HCT116 (cell line): Measurements from ENCODE around the gene SERTAD2. TPM values are rescaled to one million over a fixed set of nuclear protein-coding genes. Genes with fewer than 3 reads are reported as not detected.

Experiments
- ATAC-seq: fragments of 200-7000 bp; cut with Tn5 transposase; 2 replicates; pipeline ENCODE4 v1.9.1; 2020; ENCODE audit warnings: mild to moderate bottlenecking, moderate library complexity
- BruUV-seq: library from RNA; stranded (reverse); fragments of 400-500 nt; replicated peaks from 2 replicates; lab custom pipeline; 2021; lab: Mats Ljungman, UMichigan
- CTCF ChIA-PET: fragments of 300-600 bp; sonication (Branson Sonifier 250); formaldehyde crosslinking; loops from one replicate; lab custom pipeline; 2021; ENCODE audit warnings: antibody characterized with exemption; lab: Charles Lee
- POLR2A ChIA-PET: fragments of 300-600, 350-600 bp; sonication (Branson Sonifier 250); formaldehyde crosslinking; loops from one replicate; lab custom pipeline; 2021; ENCODE audit warnings: antibody characterized with exemption; lab: Charles Lee
- RAD21 ChIA-PET, 2 experiments: fragments of 300-600 bp; sonication (Branson Sonifier 250); formaldehyde crosslinking; loops; one replicate each; lab custom pipeline; 2023; ENCODE audit warnings: low total read pairs in 2 of 2; ENCODE audit not compliant: uncharacterized antibody in 2 of 2, unreplicated experiment in 2 of 2, low non-redundant PET in 1 of 2; lab: Charles Lee
- DNase-seq: peaks from one replicate; pipeline ENCODE4 v3.0.0-alpha.2; 2010; ENCODE audit warnings: low read depth, low spot score
- H2AFZ ChIP-seq: fragments of 200-600 bp; shearing (Covaris generic), sonication (generic); 2 replicates; pipeline ENCODE4 v1.6.1; 2017; ENCODE audit warnings: low read depth, mixed run types, mixed read lengths, antibody characterized with exemption, low read length; ENCODE audit not compliant: poor library complexity, severe bottlenecking
- H3K27ac ChIP-seq: 2 replicates; pipeline ENCODE4 v1.5.1; 2012; ENCODE audit warnings: low read depth, low read length
- H3K27me3 ChIP-seq: fragments of 200-600 bp; sonication (generic); 2 replicates; pipeline ENCODE4 v1.6.1; 2016; ENCODE audit warnings: mixed run types, low read length, mixed read lengths; ENCODE audit not compliant: insufficient read depth
- H3K36me3 ChIP-seq, 2 experiments: fragments of 200-500 bp in 1 of 2; fragments of 200-600 bp in 1 of 2; sonication (Bioruptor generic) in 1 of 2; sonication (generic) in 1 of 2; 2 replicates each; pipeline versions ENCODE4 v1.5.1 to v1.6.1; 2014 to 2016; ENCODE audit warnings: low read length in 2 of 2, inconsistent platforms in 1 of 2, mixed read lengths in 1 of 2, mixed run types in 1 of 2; ENCODE audit not compliant: insufficient read depth in 2 of 2, control insufficient read depth in 1 of 2
- H3K4me1 ChIP-seq, 2 experiments: fragments of 200-600 bp in 1 of 2; sonication (generic) in 1 of 2; 2 replicates each; pipeline versions ENCODE4 v1.5.1 to v1.6.1; 2012 to 2017; ENCODE audit warnings: low read length in 2 of 2, inconsistent platforms in 1 of 2, mild to moderate bottlenecking in 1 of 2, mixed read lengths in 1 of 2, mixed run types in 1 of 2, moderate library complexity in 1 of 2; ENCODE audit not compliant: insufficient read depth in 2 of 2, control insufficient read depth in 1 of 2
- H3K4me2 ChIP-seq: fragments of 200-600 bp; sonication (generic); 2 replicates; pipeline ENCODE4 v1.6.1; 2017; ENCODE audit warnings: mixed run types, low read length, mixed read lengths
- H3K4me3 ChIP-seq, 2 experiments: fragments of 200-600 bp in 1 of 2; sonication (generic) in 1 of 2; replicated peaks in 1 of 2; 2 replicates each; pipeline ENCODE4 v1.5.1; 2011 to 2016; ENCODE audit warnings: low read length in 2 of 2, control low read depth in 1 of 2, low read depth in 1 of 2, mild to moderate bottlenecking in 1 of 2, mixed read lengths in 1 of 2, mixed run types in 1 of 2
- H3K79me2 ChIP-seq: fragments of 200-600 bp; sonication (generic); 2 replicates; pipeline ENCODE4 v1.6.1; 2017; ENCODE audit warnings: mild to moderate bottlenecking, mixed run types, low read length, moderate library complexity, mixed read lengths; ENCODE audit not compliant: insufficient read depth
- H3K9ac ChIP-seq: fragments of 200-600 bp; sonication (generic); 2 replicates; pipeline ENCODE4 v1.6.1; 2016; ENCODE audit warnings: low read length, mixed read lengths
- H3K9me2 ChIP-seq: fragments of 200-600 bp; sonication (generic), shearing (Covaris generic); 2 replicates; pipeline ENCODE4 v1.6.1; 2017; ENCODE audit warnings: mixed run types, mild to moderate bottlenecking, moderate library complexity; ENCODE audit not compliant: insufficient read depth
- H3K9me3 ChIP-seq, 2 experiments: fragments of 200-500 bp in 1 of 2; fragments of 200-600 bp in 1 of 2; sonication (Bioruptor generic) in 1 of 2; sonication (generic) in 1 of 2; 2 replicates each; pipeline ENCODE4 v1.6.1; 2014 to 2017; ENCODE audit warnings: low read length in 2 of 2, mixed read lengths in 2 of 2, inconsistent platforms in 1 of 2, low read depth in 1 of 2, mild to moderate bottlenecking in 1 of 2, mixed run types in 1 of 2, moderate library complexity in 1 of 2; ENCODE audit not compliant: control insufficient read depth in 1 of 2, insufficient read depth in 1 of 2
- H4K20me1 ChIP-seq: fragments of 200-600 bp; sonication (generic), shearing (Covaris generic); 2 replicates; pipeline ENCODE4 v1.6.1; 2017; ENCODE audit warnings: mixed run types, mild to moderate bottlenecking, moderate library complexity; ENCODE audit not compliant: insufficient read depth
- ATF3 ChIP-seq: IDR thresholded peaks from 2 replicates; pipeline ENCODE4 v1.6.1; 2012
- CTCF ChIP-seq, 3 experiments: fragments of 200-600 bp in 1 of 3; sonication (generic) in 1 of 3; IDR thresholded peaks in 2 of 3; conservative IDR thresholded peaks in 1 of 3; 2 replicates each; pipeline ENCODE4 v1.5.1; 2012 to 2017; ENCODE audit warnings: low read depth in 2 of 3, low read length in 2 of 3, antibody characterized with exemption in 1 of 3, borderline replicate concordance in 1 of 3, control low read depth in 1 of 3, mild to moderate bottlenecking in 1 of 3, mixed read lengths in 1 of 3, mixed run types in 1 of 3, moderate library complexity in 1 of 3; ENCODE audit not compliant: insufficient read depth in 1 of 3
- EZH2phosphoT487 ChIP-seq: fragments of 200-600 bp; IDR thresholded peaks from 2 replicates; pipeline ENCODE4 v1.6.1; 2018; ENCODE audit warnings: antibody characterized with exemption, borderline replicate concordance
- FOSL1 ChIP-seq: IDR thresholded peaks from 2 replicates; pipeline ENCODE4 v1.6.1; 2012; ENCODE audit warnings: low read depth
- POLR2A ChIP-seq: IDR thresholded peaks from 2 replicates; pipeline ENCODE4 v1.7.0; 2011; ENCODE audit warnings: borderline replicate concordance; ENCODE audit not compliant: insufficient read depth, insufficient read length; ENCODE audit errors: extremely low read depth
- POLR2AphosphoS5 ChIP-seq: IDR thresholded peaks from 2 replicates; pipeline ENCODE4 v1.6.1; 2011; ENCODE audit warnings: mild to moderate bottlenecking, low read depth, low read length, moderate library complexity
- TCF7L2 ChIP-seq: IDR thresholded peaks from 2 replicates; pipeline ENCODE4 v1.7.0; 2011; ENCODE audit warnings: borderline replicate concordance, inconsistent platforms; ENCODE audit not compliant: insufficient read depth, insufficient read length; ENCODE audit errors: extremely low read depth
- YY1 ChIP-seq: IDR thresholded peaks from 2 replicates; pipeline ENCODE4 v1.6.1; 2011; ENCODE audit warnings: low read length, low read depth, moderate library complexity, mild to moderate bottlenecking; ENCODE audit not compliant: insufficient replicate concordance; ENCODE audit errors: extremely low read depth
- ZBTB33 ChIP-seq: IDR thresholded peaks from 2 replicates; pipeline ENCODE4 v1.6.1; 2011; ENCODE audit warnings: mild to moderate bottlenecking, low read length, moderate library complexity; ENCODE audit not compliant: insufficient replicate concordance; ENCODE audit errors: extremely low read depth
- ZNF274 ChIP-seq: fragments of 200-500 bp; sonication (Bioruptor generic); IDR thresholded peaks from 2 replicates; pipeline ENCODE4 v1.6.1; 2014; ENCODE audit warnings: mild to moderate bottlenecking, low read depth, low read length, inconsistent platforms
- intact Hi-C: fragments of 100-400 bp; cut with micrococcal nuclease; formaldehyde crosslinking; loops from 2 replicates; pipeline ENCODE4 v1.10.0; 2022
- total RNA-seq: library from RNA; stranded (reverse); gene quantifications from one replicate; pipeline ENCODE4 v1.2.1, GENCODE V29; 2021; ENCODE audit not compliant: unreplicated experiment

Gene SERTAD2
- total RNA-seq, 1 experiment from 2014 or later, result 80.1 TPM

- Histone ChIP-seq H3K9me3 (no peaks in the 10 kb centered on the region), H3K27me3 (no peaks in the 10 kb centered on the region), H3K79me2 (no peaks in the 10 kb centered on the region), H3K9ac (no peak overlapping the region), H3K4me3 (no peak overlapping the region), H4K20me1 (no peaks in the 10 kb centered on the region), H3K4me1 (peaks cover 0 to 5% of the 10 kb centered on the region in 2 experiments; a peak in 1 of 4 replicates), H3K27ac (no peak overlapping the region), H3K36me3 (no peaks in the 10 kb centered on the region), H3K9me2 (no peaks in the 10 kb centered on the region), H3K4me2 (no peak overlapping the region), H2AFZ (no peak overlapping the region)
- no peak for DNase-seq
- ATAC-seq, result no peak
- ChIA-PET RAD21 (no interaction called here), CTCF (no interaction called here), POLR2A (no interaction called here)
- intact Hi-C loops, result no loop called here
- BruUV-seq, result no TSS peak
- TF ChIP-seq ZBTB33 (no peak), EZH2phosphoT487 (no peak), ATF3 (no peak), TCF7L2 (no peak), CTCF (IDR thresholded peaks at IDR 0.05 in 2 of 3, conservative IDR thresholded peaks at IDR 0.05 in 1 of 3; ENCODE audit: borderline replicate concordance in 1 of 3, insufficient read depth in 1 of 3, low read depth in 2 of 3, low read length in 2 of 3) (no peak), POLR2A (no peak), POLR2AphosphoS5 (no peak), YY1 (no peak), FOSL1 (no peak), ZNF274 (no peak)
These were observed 43.3 kb downstream of the SERTAD2 start for GRCh38 chr2:64610316-64610855.
